HG02938 (cell line): ENCODE data around the gene STH.

Source experiments
- ATAC-seq: cut with Tn5 transposase; IDR thresholded peaks from one replicate; pipeline ENCODE4 v1.9.1; 2021; ENCODE audit warnings: mild to moderate bottlenecking, moderate library complexity; ENCODE audit not compliant: unreplicated experiment

The STH gene

DNA sequence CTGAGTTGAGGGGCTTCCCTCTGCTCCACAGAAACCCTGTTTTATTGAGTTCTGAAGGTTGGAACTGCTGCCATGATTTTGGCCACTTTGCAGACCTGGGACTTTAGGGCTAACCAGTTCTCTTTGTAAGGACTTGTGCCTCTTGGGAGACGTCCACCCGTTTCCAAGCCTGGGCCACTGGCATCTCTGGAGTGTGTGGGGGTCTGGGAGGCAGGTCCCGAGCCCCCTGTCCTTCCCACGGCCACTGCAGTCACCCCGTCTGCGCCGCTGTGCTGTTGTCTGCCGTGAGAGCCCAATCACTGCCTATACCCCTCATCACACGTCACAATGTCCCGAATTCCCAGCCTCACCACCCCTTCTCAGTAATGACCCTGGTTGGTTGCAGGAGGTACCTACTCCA lies 26.0 kb downstream of the STH start:
- no peak for ATAC-seq

DNA sequence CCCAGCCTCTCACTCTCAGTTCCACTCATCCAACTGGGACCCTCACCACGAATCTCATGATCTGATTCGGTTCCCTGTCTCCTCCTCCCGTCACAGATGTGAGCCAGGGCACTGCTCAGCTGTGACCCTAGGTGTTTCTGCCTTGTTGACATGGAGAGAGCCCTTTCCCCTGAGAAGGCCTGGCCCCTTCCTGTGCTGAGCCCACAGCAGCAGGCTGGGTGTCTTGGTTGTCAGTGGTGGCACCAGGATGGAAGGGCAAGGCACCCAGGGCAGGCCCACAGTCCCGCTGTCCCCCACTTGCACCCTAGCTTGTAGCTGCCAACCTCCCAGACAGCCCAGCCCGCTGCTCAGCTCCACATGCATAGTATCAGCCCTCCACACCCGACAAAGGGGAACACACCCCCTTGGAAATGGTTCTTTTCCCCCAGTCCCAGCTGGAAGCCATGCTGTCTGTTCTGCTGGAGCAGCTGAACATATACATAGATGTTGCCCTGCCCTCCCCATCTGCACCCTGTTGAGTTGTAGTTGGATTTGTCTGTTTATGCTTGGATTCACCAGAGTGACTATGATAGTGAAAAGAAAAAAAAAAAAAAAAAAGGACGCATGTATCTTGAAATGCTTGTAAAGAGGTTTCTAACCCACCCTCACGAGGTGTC lies 26.6 kb downstream of the STH start:
- no peak for ATAC-seq

DNA sequence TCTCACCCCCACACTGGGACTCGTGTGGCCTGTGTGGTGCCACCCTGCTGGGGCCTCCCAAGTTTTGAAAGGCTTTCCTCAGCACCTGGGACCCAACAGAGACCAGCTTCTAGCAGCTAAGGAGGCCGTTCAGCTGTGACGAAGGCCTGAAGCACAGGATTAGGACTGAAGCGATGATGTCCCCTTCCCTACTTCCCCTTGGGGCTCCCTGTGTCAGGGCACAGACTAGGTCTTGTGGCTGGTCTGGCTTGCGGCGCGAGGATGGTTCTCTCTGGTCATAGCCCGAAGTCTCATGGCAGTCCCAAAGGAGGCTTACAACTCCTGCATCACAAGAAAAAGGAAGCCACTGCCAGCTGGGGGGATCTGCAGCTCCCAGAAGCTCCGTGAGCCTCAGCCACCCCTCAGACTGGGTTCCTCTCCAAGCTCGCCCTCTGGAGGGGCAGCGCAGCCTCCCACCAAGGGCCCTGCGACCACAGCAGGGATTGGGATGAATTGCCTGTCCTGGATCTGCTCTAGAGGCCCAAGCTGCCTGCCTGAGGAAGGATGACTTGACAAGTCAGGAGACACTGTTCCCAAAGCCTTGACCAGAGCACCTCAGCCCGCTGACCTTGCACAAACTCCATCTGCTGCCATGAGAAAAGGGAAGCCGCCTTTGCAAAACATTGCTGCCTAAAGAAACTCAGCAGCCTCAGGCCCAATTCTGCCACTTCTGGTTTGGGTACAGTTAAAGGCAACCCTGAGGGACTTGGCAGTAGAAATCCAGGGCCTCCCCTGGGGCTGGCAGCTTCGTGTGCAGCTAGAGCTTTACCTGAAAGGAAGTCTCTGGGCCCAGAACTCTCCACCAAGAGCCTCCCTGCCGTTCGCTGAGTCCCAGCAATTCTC lies 27.4 kb downstream of the STH start:
- ATAC-seq, result no peak

GRCh38 chr17:46027048-46027975 lies 28.3 kb downstream of the STH start:
- no peak for ATAC-seq

GRCh38 chr17:46027976-46028325 lies 28.9 kb downstream of the STH start:
- no peak for ATAC-seq

DNA sequence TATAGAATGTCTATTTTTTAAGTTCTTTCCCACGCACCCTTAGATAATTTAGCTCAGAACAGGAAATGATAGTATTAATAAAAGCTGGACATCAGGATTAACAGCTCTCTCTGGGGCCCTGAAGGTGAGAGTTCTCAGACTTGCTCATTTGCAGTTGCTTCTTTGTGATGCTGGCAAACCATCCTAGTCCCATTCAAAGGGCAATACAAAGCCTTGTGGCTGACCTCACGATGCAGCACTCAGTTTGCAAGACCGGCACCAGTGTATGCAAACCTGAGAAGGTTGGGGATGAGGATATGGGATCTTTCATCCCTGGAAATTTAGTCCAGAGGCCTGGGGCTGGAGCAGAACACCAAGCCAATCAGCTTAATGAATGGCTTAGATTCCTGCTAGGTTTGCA lies 29.3 kb downstream of the STH start:
- no peak for ATAC-seq

DNA sequence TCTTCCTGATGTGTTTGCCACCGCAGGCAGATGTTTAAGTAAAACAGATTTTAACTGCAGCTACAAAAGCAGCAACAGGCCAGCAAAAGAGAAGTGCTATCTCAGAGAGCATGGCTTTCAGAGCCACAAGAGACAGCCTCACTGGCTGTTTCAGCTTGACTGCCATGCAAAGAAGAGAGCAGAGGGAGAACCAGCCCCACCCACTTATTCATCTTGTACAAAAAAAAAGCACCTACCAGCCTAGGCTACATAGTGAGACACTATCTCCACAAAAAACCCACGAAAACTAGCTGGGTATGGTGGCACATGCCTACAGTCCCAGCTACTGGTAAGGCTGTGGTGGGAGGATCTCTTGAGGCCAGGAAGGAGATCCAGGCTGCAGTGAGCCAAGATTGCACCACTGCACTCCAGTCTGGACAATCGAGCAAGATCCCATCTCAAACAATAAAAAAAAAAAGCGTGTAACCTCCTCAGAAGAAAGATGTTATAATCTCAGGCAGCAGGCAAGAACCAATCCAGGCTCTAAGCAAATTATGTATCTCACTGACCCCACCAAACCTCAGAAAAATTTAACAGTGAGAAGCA lies 30.0 kb downstream of the STH start:
- ATAC-seq, result no peak

- ATAC-seq, result no peak
Observed at GRCh38 chr17:46029627-46030026, 30.6 kb downstream of the STH start.

DNA sequence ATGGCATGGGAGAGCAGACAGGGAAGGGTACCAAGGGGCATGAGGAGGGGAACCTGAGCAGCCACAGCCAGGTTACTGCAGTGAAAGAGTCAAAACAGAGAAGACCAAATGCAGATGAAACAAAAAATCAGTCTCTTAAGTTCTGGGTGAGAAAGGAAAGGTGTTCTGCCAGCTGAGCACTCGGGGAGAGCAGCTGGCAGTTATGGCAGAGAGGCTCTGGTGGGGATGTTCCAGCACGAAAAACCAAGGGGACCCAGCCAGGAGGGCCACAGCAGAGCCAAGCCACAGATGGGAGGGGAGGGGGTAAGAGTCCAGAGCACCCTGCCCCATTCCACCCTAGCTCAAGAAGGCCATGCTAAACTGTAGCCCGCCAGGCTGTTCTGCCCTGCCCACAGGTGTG lies 31.7 kb downstream of the STH start:
- ATAC-seq, result no peak

DNA sequence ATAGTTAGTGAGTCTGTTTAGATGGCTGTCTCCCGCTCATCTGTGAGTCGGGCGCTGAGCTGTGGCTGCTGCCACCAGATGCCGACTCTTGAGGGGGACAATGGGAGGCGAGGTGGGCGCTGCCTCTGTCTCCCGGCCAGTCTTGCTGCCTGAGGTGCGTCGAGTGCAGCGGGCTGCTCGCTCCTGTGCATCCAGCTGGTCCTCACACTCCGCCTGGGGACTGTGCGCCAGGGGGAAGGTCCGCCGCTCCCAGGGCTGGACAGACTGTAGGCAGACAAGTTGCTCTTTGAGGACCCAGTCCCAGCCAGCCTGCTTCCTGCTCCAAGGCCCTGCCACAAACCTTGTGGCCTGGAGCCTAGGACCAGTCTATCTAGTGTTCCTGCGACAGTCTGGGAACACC lies 32.4 kb downstream of the STH start:
- ATAC-seq, result no peak

GRCh38 chr17:46031920-46032319 lies 32.9 kb downstream of the STH start:
- no peak for ATAC-seq

GRCh38 chr17:46032909-46033308 lies 33.9 kb downstream of the STH start:
- ATAC-seq, result no peak

DNA sequence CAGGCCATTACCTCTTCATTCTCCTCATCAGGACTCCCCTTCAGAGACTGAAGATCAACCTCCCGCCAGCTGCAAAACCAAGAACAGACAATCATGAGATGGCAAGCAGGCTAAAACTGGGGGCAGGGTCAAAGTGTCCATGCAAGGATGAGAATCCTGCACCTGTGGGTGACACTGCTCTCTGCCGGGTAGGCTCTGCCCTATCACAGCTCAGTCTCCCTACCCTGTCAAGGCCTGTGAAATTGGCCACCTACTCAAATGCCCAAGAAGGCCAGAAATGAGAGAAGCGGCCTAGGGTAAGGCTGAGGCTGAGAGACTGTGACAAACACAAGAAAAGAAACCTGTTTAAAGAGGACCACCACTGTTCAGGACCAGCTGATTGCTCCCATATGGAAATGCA lies 34.3 kb downstream of the STH start:
- ATAC-seq, result no peak

GRCh38 chr17:46035112-46035818 lies 36.2 kb downstream of the STH start:
- ATAC-seq, result no peak

DNA sequence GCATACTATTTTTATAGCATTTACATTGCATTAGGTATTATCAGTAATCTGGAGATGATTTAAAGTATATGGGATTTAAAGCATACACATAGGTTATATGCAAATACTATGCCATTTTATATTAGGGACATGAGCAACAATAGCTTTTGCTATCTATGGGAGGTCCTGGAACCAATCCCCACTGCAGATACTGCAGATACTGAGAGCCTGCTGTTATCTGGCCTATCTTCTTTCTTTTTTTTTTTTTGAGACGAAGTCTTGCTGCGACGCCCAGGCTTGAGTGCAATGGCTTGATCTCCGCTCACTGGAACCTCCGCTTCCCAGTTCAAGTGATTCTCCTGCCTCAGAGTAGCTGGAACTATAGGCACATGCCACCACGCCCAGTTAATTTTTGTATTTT lies 37.4 kb downstream of the STH start:
- no peak for ATAC-seq

- no peak for ATAC-seq
Observed at GRCh38 chr17:46037722-46038255, 38.7 kb downstream of the STH start.

DNA sequence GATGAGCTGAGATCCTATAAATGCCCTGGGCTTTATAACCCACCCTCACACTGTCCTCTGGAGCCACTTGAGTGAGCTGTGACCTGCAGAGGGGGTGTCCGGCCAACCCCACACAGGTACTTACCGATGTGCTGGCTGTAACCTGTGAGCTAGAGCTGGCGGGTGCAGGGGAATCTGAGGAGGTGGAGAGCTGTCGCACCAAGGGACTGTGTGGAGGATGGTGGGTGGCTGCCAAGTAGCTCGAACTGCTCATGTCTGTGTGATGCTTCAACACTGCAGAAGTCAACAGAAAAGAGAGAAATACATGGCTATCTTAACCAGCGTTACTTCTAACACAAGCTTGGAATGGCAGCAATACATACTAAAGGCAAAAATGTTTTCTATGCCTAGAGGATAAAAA lies 39.4 kb downstream of the STH start:
- no peak for ATAC-seq

DNA sequence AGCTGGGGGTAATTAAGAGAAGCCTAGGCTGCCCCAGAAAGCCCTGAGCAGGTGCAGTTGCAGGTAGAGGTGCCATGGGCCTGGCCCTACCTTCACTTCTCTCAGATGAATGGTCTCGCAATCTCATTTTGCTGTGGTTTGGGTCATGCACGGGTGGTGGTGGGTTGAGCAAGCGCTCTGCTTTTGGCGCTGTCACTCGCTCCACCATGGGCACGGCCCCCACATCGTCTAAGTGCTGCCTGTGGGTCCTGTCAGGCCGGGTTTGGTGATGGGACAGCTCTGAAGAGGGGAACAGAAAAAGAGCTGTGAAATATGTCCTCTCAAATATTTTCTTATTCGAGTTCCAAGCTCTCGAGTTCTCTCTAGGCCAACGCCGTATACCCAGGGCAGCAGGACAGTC lies 39.9 kb downstream of the STH start:
- no peak for ATAC-seq

DNA sequence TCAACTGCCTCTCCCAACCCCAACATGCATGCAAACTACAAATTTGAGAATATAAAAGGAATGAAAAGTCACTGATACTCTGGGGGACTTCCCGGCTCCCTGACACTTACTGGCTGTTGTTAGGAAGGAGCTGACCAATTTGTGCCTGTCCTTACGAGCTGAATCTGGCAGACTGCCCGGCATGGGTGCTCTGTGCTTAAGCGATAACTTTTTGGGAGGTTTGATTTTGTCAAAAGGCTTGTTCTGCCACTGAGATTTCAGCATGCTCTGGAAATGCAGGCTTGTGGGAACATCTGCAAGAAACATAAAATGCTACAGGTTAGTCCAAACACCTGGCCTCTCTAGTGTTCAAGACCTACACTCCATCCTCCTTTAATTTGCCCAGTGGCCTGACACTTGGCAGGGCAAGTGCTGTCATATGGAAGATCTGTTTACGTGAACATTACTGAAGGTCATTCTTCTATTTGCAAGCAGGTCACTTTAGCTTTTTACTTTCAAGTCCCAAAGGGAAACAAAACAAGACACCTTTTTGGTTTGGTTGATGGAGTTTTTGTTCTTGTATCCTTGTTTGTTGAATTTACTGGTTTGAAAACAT lies 40.6 kb downstream of the STH start:
- no peak for ATAC-seq

DNA sequence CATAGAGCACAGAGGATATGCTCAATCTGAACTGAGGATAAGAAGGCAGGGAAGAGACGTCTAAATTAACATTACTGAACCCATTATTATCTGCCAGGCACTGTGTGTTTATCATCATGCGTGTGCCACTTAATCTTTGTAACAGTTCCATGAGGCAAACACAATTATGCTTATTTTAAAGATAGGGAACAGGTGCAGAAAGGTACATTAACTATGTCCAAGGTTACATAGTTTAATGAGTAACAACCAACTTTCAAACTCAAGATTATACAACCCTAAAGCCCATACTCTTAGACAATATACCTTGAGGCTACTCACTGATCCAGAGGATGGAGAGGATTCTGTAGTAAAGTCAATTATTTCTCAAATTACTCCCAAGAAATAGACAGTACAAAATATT lies 43.2 kb downstream of the STH start:
- ATAC-seq, result no peak
